Neuronal stem cell (in vitro differentiated cells): ENCODE measurements around the gene ATP11A.

Experiments
- DNase-seq: peaks from one replicate; pipeline ENCODE4 v3.0.0-alpha.2; 2013; ENCODE audit warnings: low spot score
- H2AFZ ChIP-seq: one replicate; pipeline ENCODE4 v1.6.1; 2013; ENCODE audit warnings: mild to moderate bottlenecking, low read length, inconsistent platforms
- H2AK5ac ChIP-seq: 2 replicates; pipeline ENCODE4 v1.6.1; 2013; ENCODE audit warnings: low read depth, mild to moderate bottlenecking, inconsistent platforms, low read length, moderate library complexity, mixed read lengths
- H2BK120ac ChIP-seq: 2 replicates; pipeline ENCODE4 v1.6.1; 2013; ENCODE audit warnings: low read depth, mild to moderate bottlenecking, inconsistent platforms, low read length, moderate library complexity, mixed read lengths
- H2BK12ac ChIP-seq: one replicate; pipeline ENCODE4 v1.6.1; 2013; ENCODE audit warnings: low read length, inconsistent platforms
- H2BK15ac ChIP-seq: 2 replicates; pipeline ENCODE4 v1.6.1; 2013; ENCODE audit warnings: mild to moderate bottlenecking, low read length, inconsistent platforms, mixed read lengths
- H2BK5ac ChIP-seq: one replicate; pipeline ENCODE4 v1.6.1; 2013; ENCODE audit warnings: inconsistent platforms, mild to moderate bottlenecking, low read length, moderate library complexity
- H3K14ac ChIP-seq: one replicate; pipeline ENCODE4 v1.6.1; 2013; ENCODE audit warnings: low read length, inconsistent platforms
- H3K18ac ChIP-seq: 2 replicates; pipeline ENCODE4 v1.6.1; 2013; ENCODE audit warnings: low read length, inconsistent platforms
- H3K23ac ChIP-seq: 2 replicates; pipeline ENCODE4 v1.6.1; 2013; ENCODE audit warnings: low read depth, mild to moderate bottlenecking, mixed read lengths, low read length, inconsistent platforms; ENCODE audit not compliant: poor library complexity
- H3K27ac ChIP-seq: replicated peaks from 3 replicates; pipeline ENCODE4 v1.5.1; 2013; ENCODE audit warnings: low read length, inconsistent platforms
- H3K27me3 ChIP-seq, 3 experiments: 2 replicates each; pipeline ENCODE4 v1.6.1; 2013; ENCODE audit warnings: low read length in 3 of 3, mild to moderate bottlenecking in 2 of 3, inconsistent platforms in 1 of 3, low read depth in 1 of 3, mixed read lengths in 1 of 3, moderate library complexity in 1 of 3; ENCODE audit not compliant: control insufficient read depth in 3 of 3, insufficient read depth in 3 of 3
- H3K36me3 ChIP-seq, 2 donors: replicated peaks in 1 of 2; 2 replicates each; pipeline ENCODE4 v1.6.1; 2013; ENCODE audit warnings: low read length in 2 of 2; ENCODE audit not compliant: control insufficient read depth in 2 of 2, insufficient read depth in 2 of 2
- H3K4ac ChIP-seq: 2 replicates; pipeline ENCODE4 v1.6.1; 2013; ENCODE audit warnings: inconsistent platforms, mild to moderate bottlenecking, low read length, moderate library complexity
- H3K4me1 ChIP-seq, 2 donors: 1 replicate in 1 of 2; 2 replicates in 1 of 2; pipeline ENCODE4 v1.6.1; 2013; ENCODE audit warnings: low read length in 2 of 2, low read depth in 1 of 2; ENCODE audit not compliant: control insufficient read depth in 2 of 2, insufficient read depth in 1 of 2
- H3K4me2 ChIP-seq: one replicate; pipeline ENCODE4 v1.6.1; 2013; ENCODE audit warnings: mild to moderate bottlenecking, low read length, inconsistent platforms; ENCODE audit not compliant: insufficient read depth, poor library complexity, severe bottlenecking
- H3K4me3 ChIP-seq, 2 donors: 2 replicates each; pipeline ENCODE4 v1.5.1; 2013; ENCODE audit warnings: low read length in 2 of 2, mild to moderate bottlenecking in 2 of 2, inconsistent platforms in 1 of 2, moderate library complexity in 1 of 2
- H3K79me1 ChIP-seq: one replicate; pipeline ENCODE4 v1.6.1; 2013; ENCODE audit warnings: low read depth, mild to moderate bottlenecking, inconsistent platforms, low read length, moderate library complexity
- H3K9ac ChIP-seq: one replicate; pipeline ENCODE4 v1.6.1; 2013; ENCODE audit warnings: mild to moderate bottlenecking, low read depth, low read length, inconsistent platforms; ENCODE audit not compliant: poor library complexity
- H3K9me3 ChIP-seq, 2 donors: replicated peaks in 1 of 2; 2 replicates each; pipeline versions ENCODE3 to v1.6.1; 2013; ENCODE audit warnings: low read length in 2 of 2, mild to moderate bottlenecking in 2 of 2, inconsistent platforms in 1 of 2, low read depth in 1 of 2, mixed read lengths in 1 of 2, moderate library complexity in 1 of 2; ENCODE audit not compliant: control insufficient read depth in 2 of 2, insufficient read depth in 1 of 2
- H4K8ac ChIP-seq: one replicate; pipeline ENCODE4 v1.6.1; 2013; ENCODE audit warnings: low read depth, mild to moderate bottlenecking, inconsistent platforms, low read length, moderate library complexity
- H4K91ac ChIP-seq: one replicate; pipeline ENCODE4 v1.6.1; 2013; ENCODE audit warnings: low read length, low read depth, mild to moderate bottlenecking, inconsistent platforms; ENCODE audit not compliant: poor library complexity
- WGBS, 2 donors: extraction: QIAGEN DNeasy Blood & Tissue Kit; methylation state at CpG; one replicate each; pipeline ENCODE4 v1.1.7; 2013; ENCODE audit warnings: missing lambda C conversion rate in 2 of 2, mixed read lengths in 1 of 2; ENCODE audit not compliant: insufficient read length in 2 of 2, insufficient replicate concordance in 1 of 2; ENCODE audit errors: extremely low coverage in 2 of 2; 5-methylcytosine and 5-hydroxymethylcytosine counted together

ATP11A gene

DNA sequence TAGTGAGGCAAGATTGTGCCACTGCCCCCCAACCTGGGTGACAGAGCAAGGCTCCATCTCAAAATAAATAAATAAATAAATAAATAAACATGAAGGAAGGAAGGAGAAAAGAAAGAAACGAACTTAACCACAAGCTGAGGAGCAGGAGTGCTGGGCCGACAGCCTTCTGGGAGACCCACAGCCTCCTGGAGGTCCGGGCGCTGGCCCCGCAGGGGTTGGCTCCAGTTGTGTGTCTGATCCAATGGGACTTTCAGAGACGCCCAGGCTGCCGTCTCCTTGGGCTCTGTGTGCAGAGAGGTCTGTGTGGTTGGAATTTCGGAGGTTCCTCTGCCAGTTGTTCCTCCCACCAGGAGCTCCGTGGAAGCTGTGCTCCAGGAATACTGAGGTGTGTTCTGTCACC is 243.1 kb downstream of the ATP11A start:
- Histone ChIP-seq H2BK15ac (no peak overlapping the region), H3K9ac (peak overlapping the region; percentile 30), H3K27ac (no peak overlapping the region), H3K18ac (no peak overlapping the region), H3K9me3 (peaks cover 2 to 4% of the 10 kb centered on the region in 2 donors), H3K27me3 (no peaks in the 10 kb centered on the region), H3K4ac (no peak overlapping the region), H4K91ac (no peak overlapping the region), H2AK5ac (no peak overlapping the region), H2BK12ac (no peak overlapping the region), H3K23ac (no peak overlapping the region), H4K8ac (no peak overlapping the region), H2BK5ac (no peak overlapping the region), H3K4me1 (peaks cover 6% of the 10 kb centered on the region in 2 donors), H3K14ac (no peak overlapping the region), H3K4me3 (no peak overlapping the region), H3K4me2 (no peak overlapping the region), H3K79me1 (peaks cover 3% of the 10 kb centered on the region), H2BK120ac (no peak overlapping the region), H2AFZ (no peak overlapping the region), H3K36me3 (no peaks in the 10 kb centered on the region)
- no CpG with 5 or more reads among the region's 9 CpGs for WGBS, 2 donors
- no peak for DNase-seq

- no peak overlapping the region for H4K8ac ChIP-seq
- H2BK120ac ChIP-seq = no peak overlapping the region
- no peak overlapping the region for H3K18ac ChIP-seq
- H3K4me2 ChIP-seq = no peak overlapping the region
- no peak overlapping the region for H3K4me3 ChIP-seq
- no peak overlapping the region for H3K27ac ChIP-seq
- no peak overlapping the region for H3K14ac ChIP-seq
- H4K91ac ChIP-seq = no peak overlapping the region
- WGBS, 2 donors = no CpG with 5 or more reads among the region's 7 CpGs
- no peak overlapping the region for H2AK5ac ChIP-seq
- H3K36me3 ChIP-seq = no peaks in the 10 kb centered on the region
- peaks cover 3% of the 10 kb centered on the region for H3K79me1 ChIP-seq
- no peak overlapping the region for H2BK12ac ChIP-seq
- H2BK15ac ChIP-seq = no peak overlapping the region
- no peak for DNase-seq
- no peak overlapping the region for H3K23ac ChIP-seq
- H3K9me3 ChIP-seq = peaks cover 2 to 4% of the 10 kb centered on the region in 2 donors
- H3K27me3 ChIP-seq = no peaks in the 10 kb centered on the region
- no peak overlapping the region for H3K4ac ChIP-seq
- H3K9ac ChIP-seq = no peak overlapping the region
- no peak overlapping the region for H2AFZ ChIP-seq
- H3K4me1 ChIP-seq = peaks cover 6% of the 10 kb centered on the region in 2 donors
- H2BK5ac ChIP-seq = no peak overlapping the region
Observed at GRCh38 chr13:112933649-112934048, 243.8 kb downstream of the ATP11A start.

DNA sequence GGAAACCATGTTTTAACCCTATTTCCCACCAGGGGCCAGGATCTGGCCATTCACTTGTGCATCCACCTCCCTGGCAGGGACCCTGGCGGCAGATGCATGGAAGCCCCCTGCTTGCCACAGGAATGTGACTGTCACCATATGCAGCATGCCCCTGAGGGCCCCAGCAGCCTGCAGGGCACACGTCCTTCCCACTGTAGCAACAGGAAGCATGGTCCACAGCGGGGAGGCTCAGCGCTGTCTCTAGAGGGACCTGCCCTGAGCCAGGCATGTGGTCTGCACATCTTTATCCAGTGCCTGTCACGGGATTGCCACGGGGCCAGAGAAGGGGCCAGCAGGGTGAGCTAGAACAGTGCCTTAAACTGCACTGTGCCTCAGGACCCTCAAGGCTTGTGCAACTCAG is 244.2 kb downstream of the ATP11A start:
- peak overlapping the region; percentile 50 for H3K9ac ChIP-seq
- H2AK5ac ChIP-seq = no peak overlapping the region
- H2BK120ac ChIP-seq = no peak overlapping the region
- no peak for DNase-seq
- H4K91ac ChIP-seq = no peak overlapping the region
- H2AFZ ChIP-seq = no peak overlapping the region
- no peak overlapping the region for H3K14ac ChIP-seq
- peak overlapping the region; percentile 34 for H3K23ac ChIP-seq
- peak overlapping the region; percentile 13 for H3K18ac ChIP-seq
- H3K4me1 ChIP-seq = peaks cover 6% of the 10 kb centered on the region in 2 donors
- no peak overlapping the region for H3K4me2 ChIP-seq
- H2BK15ac ChIP-seq = no peak overlapping the region
- H2BK12ac ChIP-seq = no peak overlapping the region
- H3K4ac ChIP-seq = no peak overlapping the region
- no peak overlapping the region for H4K8ac ChIP-seq
- H3K9me3 ChIP-seq = peaks cover 2 to 4% of the 10 kb centered on the region in 2 donors
- no peaks in the 10 kb centered on the region for H3K36me3 ChIP-seq
- H3K27ac ChIP-seq = no peak overlapping the region
- no peak overlapping the region for H3K4me3 ChIP-seq
- no peaks in the 10 kb centered on the region for H3K27me3 ChIP-seq
- H2BK5ac ChIP-seq = no peak overlapping the region
- peaks cover 3% of the 10 kb centered on the region for H3K79me1 ChIP-seq
- no CpG with 5 or more reads among the region's 6 CpGs for whole genome bisulfite sequencing, 2 donors
